ENCODE data around the gene MIA.

GRCh38 chr19:40776932-40777644 lies 1.8 kb downstream of the MIA start:
- TF ChIP-seq EZH2 (IDR thresholded peaks at IDR 0.05; ENCODE audit: insufficient read depth, poor library complexity, severe bottlenecking) = no peak
- TF ChIP-seq EZH2phosphoT487 (IDR thresholded peaks at IDR 0.05; ENCODE audit: insufficient read depth, low read depth) = no peak

Measured in GM23248 (cell line).